Measurements from ENCODE around the gene ACOX3.

GRCh38 chr4:8469550-8469949, 29.0 kb upstream of the ACOX3 start:
- TF ChIP-seq EP300 (IDR thresholded peaks at IDR 0.05; ENCODE audit: low read depth), result no peak
- no peak for TF ChIP-seq CTCF (IDR thresholded peaks at IDR 0.05)
